SK-N-SH treated with all-trans-retinoic acid at 6 μM for 48 hours (cell line): Measurements from ENCODE around the gene ZNF93.

Experiments used
- ARNTL ChIP-seq: fragments of 450-650 bp; formaldehyde crosslinking; IDR thresholded peaks from 2 replicates; pipeline ENCODE4 v1.5.0; 2020; ENCODE audit warnings: low read depth, mild to moderate bottlenecking, moderate library complexity, borderline replicate concordance
- BACH2 ChIP-seq: fragments of 250-450 bp; sonication (Bioruptor Pico); IDR thresholded peaks from 2 replicates; pipeline ENCODE4 v1.9.0; 2021; ENCODE audit warnings: mild to moderate bottlenecking, borderline replicate concordance
- ESRRG ChIP-seq: fragments of 250-450 bp; sonication (Bioruptor Pico); IDR thresholded peaks from 2 replicates; pipeline ENCODE4 v1.6.1; 2021; ENCODE audit warnings: mild to moderate bottlenecking
- GLIS3 ChIP-seq: fragments of 250-450 bp; sonication (Bioruptor Pico); IDR thresholded peaks from 2 replicates; pipeline ENCODE4 v1.5.0; 2020; ENCODE audit warnings: mild to moderate bottlenecking, moderate library complexity
- PPARA ChIP-seq: fragments of 250-450 bp; sonication (Bioruptor Pico); IDR thresholded peaks from 2 replicates; pipeline ENCODE4 v1.5.0; 2020; ENCODE audit warnings: mild to moderate bottlenecking, borderline replicate concordance
- RARB ChIP-seq: fragments of 250-450 bp; sonication (Bioruptor Pico); IDR thresholded peaks from 2 replicates; pipeline ENCODE4 v1.8.0; 2021; ENCODE audit warnings: mild to moderate bottlenecking, moderate library complexity
- ZFP30 ChIP-seq: fragments of 450-650 bp; formaldehyde crosslinking; IDR thresholded peaks from 2 replicates; pipeline ENCODE4 v1.5.0; 2022; ENCODE audit warnings: mild to moderate bottlenecking, moderate library complexity
- TF ChIP-seq, protein P1 (sequence below): fragments of 250-450 bp; sonication (Bioruptor Pico); IDR thresholded peaks from 2 replicates; pipeline ENCODE4 v1.5.1; 2020; ENCODE audit warnings: low read depth, mild to moderate bottlenecking, moderate library complexity
- TF ChIP-seq, protein P2 (sequence below): fragments of 250-450 bp; sonication (Bioruptor Pico); IDR thresholded peaks from 2 replicates; pipeline ENCODE4 v1.8.0; 2020; ENCODE audit warnings: mild to moderate bottlenecking, moderate library complexity, borderline replicate concordance
- TF ChIP-seq, protein P3 (sequence below): fragments of 250-450 bp; sonication (Bioruptor Pico); IDR thresholded peaks from 2 replicates; pipeline ENCODE4 v1.8.0; 2021; ENCODE audit warnings: low read depth, mild to moderate bottlenecking, moderate library complexity, borderline replicate concordance

DNA sequence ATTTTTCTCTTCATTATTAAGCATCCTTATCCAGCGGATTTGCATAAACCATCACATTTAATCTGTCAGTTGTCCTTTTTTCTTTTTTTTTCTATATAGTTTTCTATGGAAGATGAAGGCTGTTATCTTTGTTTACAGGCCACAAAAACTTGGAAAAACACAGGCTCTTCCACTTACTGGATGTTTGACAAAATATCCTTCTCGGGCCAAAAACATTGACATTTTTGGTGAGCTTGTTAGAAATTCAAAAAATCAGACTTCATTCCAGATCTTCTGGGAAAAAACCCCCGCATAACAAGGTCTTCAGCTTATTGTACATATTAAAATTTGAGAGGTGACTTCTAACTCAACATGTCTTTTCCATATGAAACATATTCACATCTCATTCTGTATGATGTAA lies 13.8 kb downstream of the ZNF93 start:
- TF ChIP-seq, protein P1, sequence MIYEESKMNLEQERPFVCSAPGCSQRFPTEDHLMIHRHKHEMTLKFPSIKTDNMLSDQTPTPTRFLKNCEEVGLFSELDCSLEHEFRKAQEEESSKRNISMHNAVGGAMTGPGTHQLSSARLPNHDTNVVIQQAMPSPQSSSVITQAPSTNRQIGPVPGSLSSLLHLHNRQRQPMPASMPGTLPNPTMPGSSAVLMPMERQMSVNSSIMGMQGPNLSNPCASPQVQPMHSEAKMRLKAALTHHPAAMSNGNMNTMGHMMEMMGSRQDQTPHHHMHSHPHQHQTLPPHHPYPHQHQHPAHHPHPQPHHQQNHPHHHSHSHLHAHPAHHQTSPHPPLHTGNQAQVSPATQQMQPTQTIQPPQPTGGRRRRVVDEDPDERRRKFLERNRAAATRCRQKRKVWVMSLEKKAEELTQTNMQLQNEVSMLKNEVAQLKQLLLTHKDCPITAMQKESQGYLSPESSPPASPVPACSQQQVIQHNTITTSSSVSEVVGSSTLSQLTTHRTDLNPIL: no peak
- TF ChIP-seq ESRRG (CRISPR knock-in tag) (no peak), RARB (CRISPR knock-in tag) (no peak), GLIS3 (no peak), ZFP30 (CRISPR knock-in tag) (no peak), BACH2 (CRISPR knock-in tag) (no peak), PPARA (CRISPR knock-in tag) (no peak), ARNTL (no peak)
- TF ChIP-seq, protein P2, sequence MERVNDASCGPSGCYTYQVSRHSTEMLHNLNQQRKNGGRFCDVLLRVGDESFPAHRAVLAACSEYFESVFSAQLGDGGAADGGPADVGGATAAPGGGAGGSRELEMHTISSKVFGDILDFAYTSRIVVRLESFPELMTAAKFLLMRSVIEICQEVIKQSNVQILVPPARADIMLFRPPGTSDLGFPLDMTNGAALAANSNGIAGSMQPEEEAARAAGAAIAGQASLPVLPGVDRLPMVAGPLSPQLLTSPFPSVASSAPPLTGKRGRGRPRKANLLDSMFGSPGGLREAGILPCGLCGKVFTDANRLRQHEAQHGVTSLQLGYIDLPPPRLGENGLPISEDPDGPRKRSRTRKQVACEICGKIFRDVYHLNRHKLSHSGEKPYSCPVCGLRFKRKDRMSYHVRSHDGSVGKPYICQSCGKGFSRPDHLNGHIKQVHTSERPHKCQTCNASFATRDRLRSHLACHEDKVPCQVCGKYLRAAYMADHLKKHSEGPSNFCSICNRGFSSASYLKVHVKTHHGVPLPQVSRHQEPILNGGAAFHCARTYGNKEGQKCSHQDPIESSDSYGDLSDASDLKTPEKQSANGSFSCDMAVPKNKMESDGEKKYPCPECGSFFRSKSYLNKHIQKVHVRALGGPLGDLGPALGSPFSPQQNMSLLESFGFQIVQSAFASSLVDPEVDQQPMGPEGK (CRISPR knock-in tag): no peak
- TF ChIP-seq, protein P3, sequence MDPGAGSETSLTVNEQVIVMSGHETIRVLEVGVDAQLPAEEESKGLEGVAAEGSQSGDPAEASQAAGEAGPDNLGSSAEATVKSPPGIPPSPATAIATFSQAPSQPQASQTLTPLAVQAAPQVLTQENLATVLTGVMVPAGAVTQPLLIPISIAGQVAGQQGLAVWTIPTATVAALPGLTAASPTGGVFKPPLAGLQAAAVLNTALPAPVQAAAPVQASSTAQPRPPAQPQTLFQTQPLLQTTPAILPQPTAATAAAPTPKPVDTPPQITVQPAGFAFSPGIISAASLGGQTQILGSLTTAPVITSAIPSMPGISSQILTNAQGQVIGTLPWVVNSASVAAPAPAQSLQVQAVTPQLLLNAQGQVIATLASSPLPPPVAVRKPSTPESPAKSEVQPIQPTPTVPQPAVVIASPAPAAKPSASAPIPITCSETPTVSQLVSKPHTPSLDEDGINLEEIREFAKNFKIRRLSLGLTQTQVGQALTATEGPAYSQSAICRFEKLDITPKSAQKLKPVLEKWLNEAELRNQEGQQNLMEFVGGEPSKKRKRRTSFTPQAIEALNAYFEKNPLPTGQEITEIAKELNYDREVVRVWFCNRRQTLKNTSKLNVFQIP (CRISPR knock-in tag): no peak
